Raji (cell line): ENCODE measurements around the gene SPACA4.

Source experiments
- POLR2A ChIP-seq: IDR thresholded peaks from 2 replicates; pipeline ENCODE4 v1.6.1; 2011; ENCODE audit warnings: low read depth, low read length, control low read depth; ENCODE audit not compliant: insufficient read depth

The SPACA4 gene

GRCh38 chr19:48634424-48635262 lies 28.1 kb downstream of the SPACA4 start:
- TF ChIP-seq POLR2A = peak; percentile 86

- peak; percentile 72 for TF ChIP-seq POLR2A
These were observed 28.9 kb downstream of the SPACA4 start for GRCh38 chr19:48635263-48635965.

- no peak for TF ChIP-seq POLR2A
These were observed 29.7 kb downstream of the SPACA4 start for GRCh38 chr19:48635966-48636858.

GRCh38 chr19:48636859-48637448 lies 30.4 kb downstream of the SPACA4 start, which contains the start of gene DBP:
DBP (minus strand) TSS chr19:48637379; CDS start chr19:48636994, 385 bp downstream.
- TF ChIP-seq POLR2A = peak; percentile 88

GRCh38 chr19:48637449-48637947 lies 31.0 kb downstream of the SPACA4 start:
- no peak; the same call in 1 of the 2 replicates for TF ChIP-seq POLR2A

GRCh38 chr19:48637948-48638830 lies 31.6 kb downstream of the SPACA4 start:
- no peak; the same call in 1 of the 2 replicates for TF ChIP-seq POLR2A

- TF ChIP-seq POLR2A = no peak
These were observed 32.4 kb downstream of the SPACA4 start for GRCh38 chr19:48638831-48639381.

- TF ChIP-seq POLR2A = no peak
These were observed 33.2 kb downstream of the SPACA4 start for GRCh38 chr19:48639483-48640375.

- no peak for TF ChIP-seq POLR2A
These were observed 35.3 kb downstream of the SPACA4 start for GRCh38 chr19:48641850-48642249.

GRCh38 chr19:48642862-48643261 lies 36.3 kb downstream of the SPACA4 start:
- no peak for TF ChIP-seq POLR2A

- no peak for TF ChIP-seq POLR2A
These were observed 37.8 kb downstream of the SPACA4 start for GRCh38 chr19:48644355-48644754.
